GM04503 (cell line): ENCODE measurements around the gene ESCO1.
"Not testable (repeated sequence)": the region's sequence is repeated elsewhere in the genome, so short reads cannot be mapped to it uniquely, and the experiment has no call there.

Source experiments
- DNase-seq: peaks from one replicate; pipeline ENCODE4 v3.0.0-alpha.2; 2012; ENCODE audit warnings: low read depth

Gene ESCO1

GRCh38 chr18:21592361-21592760 is 8.1 kb downstream of the ESCO1 start:
- DNase-seq: not testable (repeated sequence)

GRCh38 chr18:21584391-21584790 is 16.1 kb downstream of the ESCO1 start:
- no peak for DNase-seq

GRCh38 chr18:21575656-21576055 is 24.8 kb downstream of the ESCO1 start:
- DNase-seq: no peak

- DNase-seq: peak; percentile 1
Observed at GRCh38 chr18:21571772-21572171, 28.7 kb downstream of the ESCO1 start.

GRCh38 chr18:21559195-21559594 is 41.3 kb downstream of the ESCO1 start:
- no peak for DNase-seq

GRCh38 chr18:21557607-21558253 is 42.8 kb downstream of the ESCO1 start:
- no peak for DNase-seq

GRCh38 chr18:21550510-21550970 is 50.0 kb downstream of the ESCO1 start:
- no peak for DNase-seq

- DNase-seq: no peak
Observed at GRCh38 chr18:21548647-21549046, 51.9 kb downstream of the ESCO1 start.

- DNase-seq: no peak
Observed at GRCh38 chr18:21546423-21546822, 54.1 kb downstream of the ESCO1 start.

- no peak for DNase-seq
Observed at GRCh38 chr18:21538230-21538629, 62.3 kb downstream of the ESCO1 start.

GRCh38 chr18:21534327-21534726 is 66.2 kb downstream of the ESCO1 start:
- DNase-seq: no peak

GRCh38 chr18:21526463-21526862 is 74.0 kb downstream of the ESCO1 start:
- no peak for DNase-seq

GRCh38 chr18:21525916-21526315 is 74.6 kb downstream of the ESCO1 start:
- DNase-seq: no peak

- DNase-seq: no peak
Observed at GRCh38 chr18:21522530-21522929, 78.0 kb downstream of the ESCO1 start.

GRCh38 chr18:21513741-21514140 is 86.8 kb downstream of the ESCO1 start:
- DNase-seq: no peak

- DNase-seq: peak; percentile 45
Observed at GRCh38 chr18:21513292-21513691, 87.2 kb downstream of the ESCO1 start.

GRCh38 chr18:21509062-21509461 is 91.4 kb downstream of the ESCO1 start:
- no peak for DNase-seq

GRCh38 chr18:21507913-21508701 is 92.4 kb downstream of the ESCO1 start:
- DNase-seq: no peak

GRCh38 chr18:21502661-21503060 is 97.8 kb downstream of the ESCO1 start:
- DNase-seq: no peak

GRCh38 chr18:21499997-21500396 is 100.5 kb downstream of the ESCO1 start:
- DNase-seq: no peak

- no peak for DNase-seq
Observed at GRCh38 chr18:21496277-21496835, 104.1 kb downstream of the ESCO1 start.

GRCh38 chr18:21490748-21491147 is 109.8 kb downstream of the ESCO1 start:
- no peak for DNase-seq

GRCh38 chr18:21489919-21490495 is 110.5 kb downstream of the ESCO1 start:
- no peak for DNase-seq
